Keratinocyte (primary cell): ENCODE results near the gene GOLGA8K. TPM values are rescaled to one million over a fixed set of nuclear protein-coding genes. Genes with fewer than 3 reads are reported as not detected.
"Not testable (repeated sequence)": the region's sequence is repeated elsewhere in the genome, so short reads cannot be mapped to it uniquely, and the experiment has no call there.

Experiments used
- DNase-seq: peaks from one replicate; pipeline ENCODE4 v3.0.0-alpha.2; 2011; ENCODE audit warnings: low read depth, missing footprints, low spot score
- FAIRE-seq: peaks from 2 replicates; lab custom pipeline; 2011; peaks lifted over from hg19 to GRCh38; lab: Jason Lieb, UNC
- H2AFZ ChIP-seq: 2 replicates; pipeline ENCODE4 v1.6.0; 2012; ENCODE audit warnings: low read length, control low read depth, inconsistent platforms; ENCODE audit not compliant: control insufficient read depth
- H3K27ac ChIP-seq: 2 replicates; pipeline ENCODE4 v1.5.1; 2011; ENCODE audit warnings: low read length; ENCODE audit not compliant: control insufficient read depth, insufficient read depth
- H3K27me3 ChIP-seq: 3 replicates; pipeline ENCODE4 v1.6.0; 2011; ENCODE audit warnings: low read length; ENCODE audit not compliant: control insufficient read depth, insufficient read depth; ENCODE audit errors: extremely low read depth
- H3K36me3 ChIP-seq, 2 experiments: 2 replicates in 1 of 2; 3 replicates in 1 of 2; pipeline ENCODE4 v1.5.1; 2011; ENCODE audit warnings: low read length in 2 of 2, mild to moderate bottlenecking in 1 of 2; ENCODE audit not compliant: control insufficient read depth in 2 of 2, insufficient read depth in 2 of 2; ENCODE audit errors: extremely low read depth in 1 of 2
- H3K4me1 ChIP-seq: 3 replicates; pipeline ENCODE4 v1.5.1; 2011; ENCODE audit warnings: low read length; ENCODE audit not compliant: control insufficient read depth, insufficient read depth; ENCODE audit errors: extremely low read depth
- H3K4me2 ChIP-seq: 3 replicates; pipeline ENCODE4 v1.6.0; 2011; ENCODE audit warnings: low read depth, low read length; ENCODE audit not compliant: control insufficient read depth, insufficient read depth; ENCODE audit errors: extremely low read depth
- H3K4me3 ChIP-seq, 3 experiments: fragments of 200-600 bp in 1 of 3; sonication (generic) in 1 of 3; 2 replicates in 2 of 3; 3 replicates in 1 of 3; pipeline ENCODE4 v1.5.1; 2011 to 2016; ENCODE audit warnings: low read length in 3 of 3, mild to moderate bottlenecking in 3 of 3, control low read depth in 2 of 3, inconsistent platforms in 1 of 3, low read depth in 1 of 3, mixed read lengths in 1 of 3, mixed run types in 1 of 3, moderate library complexity in 1 of 3; ENCODE audit not compliant: control insufficient read depth in 2 of 3, insufficient read depth in 2 of 3; ENCODE audit errors: extremely low read depth in 1 of 3
- H3K79me2 ChIP-seq: 2 replicates; pipeline ENCODE4 v1.6.0; 2012; ENCODE audit warnings: low read length; ENCODE audit not compliant: control insufficient read depth, insufficient read depth
- H3K9ac ChIP-seq: 3 replicates; pipeline ENCODE4 v1.6.0; 2011; ENCODE audit warnings: low read length; ENCODE audit not compliant: control insufficient read depth, insufficient read depth; ENCODE audit errors: extremely low read depth
- H3K9me1 ChIP-seq: 3 replicates; pipeline ENCODE4 v1.6.0; 2011; ENCODE audit warnings: low read length; ENCODE audit not compliant: control insufficient read depth, insufficient read depth; ENCODE audit errors: extremely low read depth
- H3K9me3 ChIP-seq: 2 replicates; pipeline ENCODE4 v1.5.1; 2012; ENCODE audit warnings: low read depth, low read length; ENCODE audit not compliant: control insufficient read depth
- H4K20me1 ChIP-seq: 3 replicates; pipeline ENCODE4 v1.6.0; 2011; ENCODE audit warnings: low read length; ENCODE audit not compliant: control insufficient read depth, insufficient read depth; ENCODE audit errors: extremely low read depth
- dilution Hi-C: fragments of 300-500 bp; cut with MboI; formaldehyde crosslinking; loops from one replicate; pipeline ENCODE4 v1.7.0; 2020; ENCODE audit warnings: low sequenced_read_pairs; ENCODE audit not compliant: extremely low pct_ligation_motif_present
- polyA plus RNA-seq, 5 experiments: library from polyadenylated mRNA; depleted of rRNA in 3 of 5; stranded (reverse) in 3 of 5; stranded (forward) in 1 of 5; unstranded in 1 of 5; fragments of >200 nt; gene quantifications; 1 replicate in 1 of 5; 2 replicates in 3 of 5; 3 replicates in 1 of 5; pipeline versions ENCODE4 v1.2.1 to v1.2.3, GENCODE V29; 2011 to 2012; ENCODE audit warnings: missing spikeins in 2 of 5, low read depth in 1 of 5, low replicate concordance in 1 of 5
- small RNA-seq, 3 experiments: library from RNA; depleted of rRNA; stranded (forward); fragments of <200 nt; gene quantifications; one replicate each; pipeline ENCODE3, GENCODE V24; 2012; ENCODE audit warnings: low read depth in 3 of 3, low replicate concordance in 1 of 3; ENCODE audit not compliant: insufficient read length in 3 of 3

GOLGA8K gene
- polyA plus RNA-seq, 1 donor (not counting 4 experiments of a cell fraction or from before 2014, with no cell fraction given) = not detected

GRCh38 chr15:32347037-32347436 lies 56.1 kb downstream of the GOLGA8K start:
- H3K4me2 ChIP-seq, dilution Hi-C loops, H3K27ac ChIP-seq, H3K9me1 ChIP-seq, H3K9me3 ChIP-seq, H3K9ac ChIP-seq, H3K79me2 ChIP-seq, H3K36me3 ChIP-seq, FAIRE-seq, H2AFZ ChIP-seq, H3K27me3 ChIP-seq, H3K4me1 ChIP-seq, H4K20me1 ChIP-seq, DNase-seq, H3K4me3 ChIP-seq: not testable (repeated sequence)

DNA sequence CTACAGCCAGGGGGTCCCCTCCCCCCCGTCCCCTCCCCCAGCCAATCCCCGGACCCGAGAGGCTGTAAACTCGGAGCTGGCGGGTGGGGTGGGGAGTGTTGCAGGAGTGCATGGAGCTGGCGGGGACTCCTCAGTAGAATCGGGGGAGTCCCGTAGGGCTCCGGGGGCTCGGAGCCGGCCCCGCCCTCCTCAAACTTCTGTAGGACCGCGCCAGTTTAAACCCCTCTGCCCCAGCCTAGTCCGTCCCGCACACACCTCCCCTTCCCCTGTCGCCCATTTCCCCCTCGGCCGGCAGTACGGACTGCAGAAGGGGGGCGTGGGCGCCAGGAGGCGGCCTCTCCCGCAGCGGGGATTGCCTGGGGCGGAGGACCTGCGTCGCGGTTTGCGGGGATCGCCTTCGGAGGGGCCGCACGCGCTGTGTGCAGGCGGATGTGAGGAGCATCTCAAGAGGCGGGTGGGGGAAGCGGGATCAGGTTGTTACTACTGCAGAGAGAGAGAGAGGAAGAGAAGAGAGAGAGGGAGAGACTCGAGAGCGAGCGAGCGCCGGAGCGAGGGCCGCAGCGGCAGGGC lies 57.0 kb downstream of the GOLGA8K start:
- H3K9ac ChIP-seq, H3K9me1 ChIP-seq, DNase-seq, H3K4me2 ChIP-seq, H3K9me3 ChIP-seq, H3K27me3 ChIP-seq, H3K4me1 ChIP-seq, H3K79me2 ChIP-seq, H3K4me3 ChIP-seq, H2AFZ ChIP-seq, FAIRE-seq, H4K20me1 ChIP-seq, dilution Hi-C loops, H3K36me3 ChIP-seq, H3K27ac ChIP-seq: not testable (repeated sequence)

- H3K27me3 ChIP-seq, H2AFZ ChIP-seq, DNase-seq, dilution Hi-C loops, H3K9ac ChIP-seq, H3K36me3 ChIP-seq, H3K9me1 ChIP-seq, H3K4me2 ChIP-seq, H3K79me2 ChIP-seq, H4K20me1 ChIP-seq, H3K9me3 ChIP-seq, H3K4me3 ChIP-seq, H3K4me1 ChIP-seq, FAIRE-seq, H3K27ac ChIP-seq: not testable (repeated sequence)
Observed at GRCh38 chr15:32343921-32344320, 59.2 kb downstream of the GOLGA8K start.

Small RNA genes within 50 kb of the gene (small RNA-seq; reads per million reads assigned to genes)
- gene RF00096 (0 reads per million in 3 experiments), gene RN7SL185P (0 reads per million in 3 experiments), gene RN7SL539P (0 reads per million in 3 experiments)

Other genes starting within 250 kb of the GOLGA8K start
- 0.07 to 0.35 TPM (median 0.14 TPM) in 3 replicates for gene GOLGA8O, start 52.3 kb upstream of the GOLGA8K start, polyA plus RNA-seq
- 0.25 to 2.1 TPM (median 0.87 TPM) in 3 replicates for gene GOLGA8N, start 190.2 kb upstream of the GOLGA8K start, polyA plus RNA-seq
- gene ARHGAP11A, start 212.2 kb upstream of the GOLGA8K start, polyA plus RNA-seq = 2.0 to 11.3 TPM (median 7.5 TPM) in 3 replicates
- 14.5 to 29.2 TPM (median 15.8 TPM) in 3 replicates for gene SCG5, start 238.4 kb upstream of the GOLGA8K start, polyA plus RNA-seq